ENCODE measurements around the gene NCF2.

The NCF2 gene

GRCh38 chr1:183582021-183582713, 8.1 kb downstream of the NCF2 start:
- DNase-seq: no peak

GRCh38 chr1:183580281-183580682, 10.0 kb downstream of the NCF2 start:
- DNase-seq: no peak

DNA sequence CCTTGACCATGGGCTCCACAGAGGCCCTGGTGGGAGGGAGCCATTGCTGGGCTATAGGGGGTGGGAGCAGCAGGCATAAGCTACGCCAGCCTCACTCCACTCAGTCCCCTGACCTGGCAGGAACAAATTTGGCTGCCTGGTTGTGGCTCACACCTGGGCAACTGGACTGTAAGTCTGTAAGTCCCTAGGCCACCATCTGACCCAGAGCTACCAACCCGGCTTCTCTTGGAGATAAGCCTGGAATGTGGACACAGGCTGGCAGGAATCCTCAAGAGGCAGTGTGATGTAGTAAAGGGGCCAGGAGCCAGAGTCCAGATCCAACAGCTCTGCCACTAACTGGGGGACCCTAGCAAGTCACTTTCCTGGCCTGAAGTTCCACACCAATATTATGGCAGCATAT, 11.4 kb downstream of the NCF2 start:
- DNase-seq: no peak

GRCh38 chr1:183577897-183578465, 12.3 kb downstream of the NCF2 start:
- DNase-seq: no peak

DNA sequence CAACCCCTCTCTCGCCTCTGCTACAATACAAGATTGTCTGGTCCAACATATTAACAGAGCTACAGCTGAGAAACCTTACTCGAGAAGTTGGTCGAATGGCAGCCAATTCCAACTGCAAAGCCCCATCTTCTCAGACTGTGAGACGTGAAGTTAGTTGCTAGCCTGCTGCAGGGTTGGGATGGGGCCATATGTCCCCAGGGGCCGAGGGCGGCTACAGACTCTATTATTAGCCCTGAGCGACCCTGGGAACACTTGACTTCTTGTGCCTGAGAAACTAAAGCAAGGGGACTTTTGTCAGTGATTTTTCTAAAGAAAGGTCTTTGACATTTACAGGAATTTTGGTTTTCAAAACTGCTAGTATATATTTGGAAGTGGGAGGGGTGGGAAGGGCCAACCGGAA, 13.7 kb downstream of the NCF2 start:
- DNase-seq: no peak

DNA sequence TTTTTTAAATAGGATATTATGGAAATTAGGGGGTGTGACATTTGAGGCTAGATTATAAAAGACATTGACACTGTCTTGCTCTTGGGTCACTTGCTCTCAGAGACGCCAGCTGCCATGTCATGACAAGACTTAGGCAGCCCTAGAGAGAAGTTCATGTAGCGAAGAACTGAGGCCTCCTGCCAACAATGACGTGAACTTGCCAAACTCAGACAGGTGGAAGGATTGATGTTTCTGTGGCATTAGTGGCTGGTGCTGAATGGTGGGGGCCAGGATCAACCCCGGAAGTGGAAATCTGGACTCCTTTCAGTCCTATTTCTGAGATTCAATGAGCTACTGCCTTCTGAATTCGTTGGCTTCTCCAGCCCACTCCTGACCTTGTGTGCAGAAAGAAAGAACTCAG, 14.7 kb downstream of the NCF2 start:
- DNase-seq: no peak

DNA sequence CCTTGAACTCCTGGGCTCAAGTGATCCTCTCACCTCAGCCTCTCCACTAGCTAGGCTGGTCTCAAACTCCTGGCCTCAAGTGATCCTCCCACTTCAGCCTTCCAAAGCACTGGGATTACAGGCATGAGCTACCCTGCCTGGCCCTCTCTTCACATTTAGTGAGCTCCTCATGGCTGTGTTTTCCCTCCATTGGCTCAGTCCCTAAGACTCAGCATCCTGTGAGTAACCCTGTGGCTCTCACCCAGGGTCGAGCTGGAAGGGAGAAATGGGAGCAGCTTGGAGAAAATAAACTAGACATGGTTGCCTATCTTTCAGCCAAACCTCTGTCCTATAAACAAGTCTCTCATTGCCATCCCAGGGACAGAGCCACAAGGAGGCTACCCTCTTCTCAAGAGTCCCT, 17.5 kb downstream of the NCF2 start:
- no peak for DNase-seq

DNA sequence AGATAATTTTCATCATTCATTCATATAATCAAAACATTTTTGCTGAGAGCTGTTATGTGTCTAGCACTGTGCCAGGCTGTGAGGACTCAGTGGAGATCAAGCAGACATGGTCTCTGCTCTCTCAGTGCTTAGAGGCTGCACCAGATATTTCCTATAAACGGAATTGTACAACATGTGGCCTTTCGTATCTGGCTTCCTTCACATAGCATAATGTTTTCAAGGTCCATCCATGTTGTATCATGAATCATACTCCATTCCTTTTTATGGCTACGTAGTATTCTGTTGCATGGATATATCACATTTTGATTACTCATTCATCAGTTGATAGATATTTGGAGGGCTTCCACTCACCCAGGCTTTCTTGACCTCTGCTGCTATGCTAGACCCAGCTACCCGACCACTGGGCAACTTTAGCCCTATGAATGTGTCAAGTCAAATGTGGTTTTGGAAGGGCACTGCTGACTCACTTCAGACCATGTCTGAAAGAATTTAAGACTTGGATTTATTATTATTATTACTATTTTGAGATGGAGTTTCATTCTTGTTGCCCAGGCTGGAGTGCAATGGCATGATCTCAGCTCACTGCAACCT, 18.5 kb downstream of the NCF2 start:
- DNase-seq: no peak

DNA sequence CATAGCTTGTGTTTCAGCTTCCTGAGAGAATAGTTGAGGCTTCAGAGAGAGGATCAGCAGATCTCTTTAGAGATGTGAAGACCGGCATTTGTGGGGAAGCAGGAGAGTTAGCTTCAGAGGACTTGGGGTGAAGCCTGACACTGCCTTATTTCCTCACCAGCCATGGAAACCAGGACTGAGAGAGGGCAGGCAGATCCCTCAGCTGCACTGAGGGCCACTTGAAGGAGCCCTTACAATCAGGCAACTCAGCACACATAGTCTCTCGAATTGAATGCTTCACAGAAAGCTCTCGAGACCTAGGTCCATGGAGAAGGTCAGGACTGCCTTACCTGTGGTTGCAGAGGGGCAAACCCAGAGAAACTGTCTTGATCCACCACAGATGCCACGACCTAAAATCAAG, 19.8 kb downstream of the NCF2 start:
- no peak for DNase-seq

- no peak for DNase-seq
These were observed 20.5 kb downstream of the NCF2 start for GRCh38 chr1:183569801-183570200.

GRCh38 chr1:183569141-183569540, 21.1 kb downstream of the NCF2 start:
- no peak for DNase-seq

- DNase-seq: no peak
These were observed 21.9 kb downstream of the NCF2 start for GRCh38 chr1:183568176-183569021.

DNA sequence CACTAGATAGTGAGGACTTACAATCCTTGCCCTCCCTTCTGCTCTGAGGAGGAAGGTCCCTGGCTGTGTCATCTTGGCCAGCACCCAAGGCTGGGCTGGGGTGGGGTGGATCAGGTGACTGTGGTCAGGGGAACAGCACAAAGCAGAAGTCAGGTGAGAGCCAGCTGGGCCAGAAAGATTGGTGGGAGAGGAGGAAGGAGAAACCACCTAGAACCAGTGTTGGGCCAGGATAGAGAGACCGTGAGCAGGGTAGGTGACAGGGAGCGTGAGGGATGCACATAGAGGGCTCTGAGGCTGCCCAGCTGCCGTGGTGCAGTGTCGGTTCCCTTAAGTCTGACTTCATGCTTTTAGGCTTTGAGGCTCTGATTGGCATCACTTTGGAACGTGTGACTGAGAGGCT, 22.7 kb downstream of the NCF2 start:
- DNase-seq: no peak

DNA sequence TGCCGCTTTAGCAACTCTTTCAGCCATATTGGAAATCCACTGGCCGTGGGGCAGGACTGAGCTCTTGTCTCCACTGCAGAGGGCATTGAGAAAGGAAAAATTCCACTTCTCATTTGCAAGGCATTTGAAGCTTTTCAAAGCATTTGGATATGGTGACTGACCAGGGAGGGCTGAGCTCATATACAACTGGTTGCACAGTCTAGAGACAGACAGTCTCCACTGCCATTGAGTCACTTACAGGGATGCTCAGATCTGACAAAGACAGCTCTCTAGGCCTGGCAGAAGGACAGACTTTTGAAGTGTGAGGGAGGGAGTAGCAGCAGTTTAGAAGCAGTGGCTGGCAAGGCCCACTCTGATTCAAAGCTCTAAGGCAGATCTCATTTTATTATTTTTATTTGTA, 24.2 kb downstream of the NCF2 start:
- DNase-seq: no peak

GRCh38 chr1:183565261-183565660, 25.0 kb downstream of the NCF2 start:
- DNase-seq: no peak

- no peak for DNase-seq
These were observed 27.6 kb downstream of the NCF2 start for GRCh38 chr1:183562701-183563100.

DNA sequence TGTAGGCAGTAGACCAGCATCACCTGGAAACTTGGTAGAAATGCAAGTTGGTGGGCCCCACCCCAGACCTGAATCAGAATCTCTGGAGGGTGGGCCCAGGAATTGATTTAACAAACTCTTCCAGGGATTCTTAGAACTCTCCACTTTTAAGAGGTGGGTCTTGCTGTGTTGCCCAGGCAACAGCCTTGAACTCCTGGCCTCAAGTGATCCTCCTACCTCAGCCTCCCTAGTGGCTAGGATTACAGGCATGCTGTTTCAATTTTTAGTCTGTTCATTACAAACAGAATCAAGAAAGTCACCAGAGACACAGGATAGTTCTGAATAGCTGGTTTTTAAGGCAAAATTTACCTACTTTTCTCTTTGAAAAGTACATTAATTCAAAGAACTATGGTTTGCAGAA, 31.2 kb downstream of the NCF2 start:
- no peak for DNase-seq

DNA sequence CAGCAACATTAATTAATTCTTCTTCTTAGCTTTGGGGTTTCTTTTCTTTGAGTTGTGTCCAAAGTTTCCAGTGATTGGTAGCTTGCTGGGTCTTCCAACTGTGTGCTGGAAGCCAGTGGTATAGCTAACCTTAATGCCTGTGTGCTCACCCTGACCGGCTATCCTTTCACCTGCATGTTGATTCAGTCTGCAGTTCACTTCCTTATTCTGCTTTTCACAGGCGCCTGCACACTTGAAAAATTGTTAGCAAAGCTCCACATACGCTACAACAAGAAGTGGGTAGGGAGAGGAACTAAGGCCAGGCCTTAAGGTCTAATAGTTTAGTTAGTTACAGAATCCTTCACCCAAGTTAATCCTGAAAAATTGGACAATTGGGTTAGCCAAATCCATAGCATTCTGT, 35.7 kb downstream of the NCF2 start:
- DNase-seq: no peak

GRCh38 chr1:183553764-183554163, 36.5 kb downstream of the NCF2 start:
- no peak for DNase-seq

- no peak for DNase-seq
These were observed 36.9 kb downstream of the NCF2 start for GRCh38 chr1:183553331-183553730.

DNA sequence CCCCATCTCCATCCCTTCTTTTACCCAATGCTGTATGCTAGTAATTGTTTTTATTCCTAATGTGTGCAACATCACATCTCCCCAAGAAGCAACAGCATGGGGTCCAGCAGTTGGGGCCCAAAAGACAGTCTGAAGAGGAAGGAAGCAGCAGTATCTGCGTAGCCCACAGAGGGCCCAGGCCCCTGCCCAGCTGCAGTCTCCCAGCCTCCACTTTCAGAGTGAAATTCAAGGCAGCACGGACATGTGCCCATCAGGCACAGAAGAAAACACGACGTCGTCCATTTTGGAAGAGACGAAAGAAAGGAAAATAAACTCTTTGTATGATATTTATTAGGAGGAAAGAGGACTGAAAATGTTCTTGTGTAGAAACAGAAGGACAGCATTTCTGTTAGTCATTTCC, 37.4 kb downstream of the NCF2 start:
- no peak for DNase-seq

GRCh38 chr1:183552441-183552840, 37.8 kb downstream of the NCF2 start:
- DNase-seq: no peak

DNA sequence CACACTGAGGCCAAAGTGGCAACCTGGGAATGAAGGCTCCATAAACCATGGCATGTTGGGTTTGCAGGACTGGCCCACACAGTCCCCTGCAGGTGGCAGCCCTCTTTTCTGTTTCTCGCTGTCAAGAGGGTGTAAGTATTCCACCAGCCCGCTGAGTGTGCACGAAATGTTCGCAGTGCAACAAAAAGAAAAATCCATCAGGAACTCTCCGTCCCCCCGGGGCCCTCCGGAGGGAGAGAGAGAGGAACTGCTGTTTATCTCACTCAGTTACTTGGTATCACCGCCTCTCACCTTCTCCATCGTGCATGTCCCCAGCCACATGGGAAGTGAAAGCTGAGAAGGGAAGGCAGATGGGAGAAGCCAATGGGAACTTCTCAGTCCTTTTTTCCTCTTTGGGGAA, 38.3 kb downstream of the NCF2 start:
- DNase-seq: no peak

- DNase-seq: no peak
These were observed 39.3 kb downstream of the NCF2 start for GRCh38 chr1:183550915-183551314.
